ENCODE measurements around the gene C22orf15. TPM values are rescaled to one million over a fixed set of nuclear protein-coding genes. Genes with fewer than 3 reads are reported as not detected.

C22orf15 gene
- total RNA-seq, 1 experiment from 2014 or later: not detected

- TSS peak; percentile 43 for BruUV-seq (replicated peaks)
- POLR2A ChIA-PET: interaction anchor here (0.7 to 1.4 kb wide), 6 partner anchors 13 to 106 kb away, joined by 3 to 6 read pairs (median 4); partner anchors contain the start of genes MIF, MMP11 and ZNF70
- peak overlapping the region; percentile 80 for H3K4me3 Mint-ChIP-seq (ENCODE audit: unreplicated experiment)
- H3K36me3 Mint-ChIP-seq (ENCODE audit: insufficient read depth, unreplicated experiment): peaks cover 20% of the 10 kb centered on the region
- CTCF ChIA-PET: no interaction called here
- peaks cover 9% of the 10 kb centered on the region for H3K4me1 Mint-ChIP-seq (ENCODE audit: insufficient read depth, unreplicated experiment)
- intact Hi-C loops (cut with micrococcal nuclease): no loop called here
- H3K9me3 Mint-ChIP-seq (ENCODE audit: unreplicated experiment): no peaks in the 10 kb centered on the region
- peak overlapping the region; percentile 42 for H3K27ac Mint-ChIP-seq (ENCODE audit: low read depth, unreplicated experiment)
- no peak for TF ChIP-seq CTCF (IDR thresholded peaks at IDR 0.05; ENCODE audit: unreplicated experiment)
- no peak for DNase-seq (ENCODE audit: unreplicated experiment)
- H3K27me3 Mint-ChIP-seq (ENCODE audit: insufficient read depth, unreplicated experiment): no peaks in the 10 kb centered on the region
Measured at GRCh38 chr22:23787910-23788309, 25.1 kb downstream of the C22orf15 start.

GRCh38 chr22:23789121-23789520, 26.3 kb downstream of the C22orf15 start:
- BruUV-seq (replicated peaks): no TSS peak
- no peak for DNase-seq (ENCODE audit: unreplicated experiment)
- peaks cover 9% of the 10 kb centered on the region for H3K4me1 Mint-ChIP-seq (ENCODE audit: insufficient read depth, unreplicated experiment)
- intact Hi-C loops (cut with micrococcal nuclease): no loop called here
- no peaks in the 10 kb centered on the region for H3K27me3 Mint-ChIP-seq (ENCODE audit: insufficient read depth, unreplicated experiment)
- H3K27ac Mint-ChIP-seq (ENCODE audit: low read depth, unreplicated experiment): no peak overlapping the region
- peaks cover 32% of the 10 kb centered on the region for H3K36me3 Mint-ChIP-seq (ENCODE audit: insufficient read depth, unreplicated experiment)
- ChIA-PET POLR2A (no interaction called here), CTCF (interaction anchor here (0.6 to 1.2 kb wide), 3 partner anchors 11 to 18 kb away, joined by 3 to 6 read pairs (median 5); no protein-coding TSS in a partner anchor)
- no peaks in the 10 kb centered on the region for H3K9me3 Mint-ChIP-seq (ENCODE audit: unreplicated experiment)
- TF ChIP-seq CTCF (IDR thresholded peaks at IDR 0.05; ENCODE audit: unreplicated experiment): no peak
- H3K4me3 Mint-ChIP-seq (ENCODE audit: unreplicated experiment): peak overlapping the region; percentile 80

GRCh38 chr22:23789638-23790037, 26.8 kb downstream of the C22orf15 start:
- peaks cover 9% of the 10 kb centered on the region for H3K4me1 Mint-ChIP-seq (ENCODE audit: insufficient read depth, unreplicated experiment)
- intact Hi-C loops (cut with micrococcal nuclease): no loop called here
- H3K4me3 Mint-ChIP-seq (ENCODE audit: unreplicated experiment): no peak overlapping the region
- H3K9me3 Mint-ChIP-seq (ENCODE audit: unreplicated experiment): no peaks in the 10 kb centered on the region
- no TSS peak for BruUV-seq (replicated peaks)
- no peak for TF ChIP-seq CTCF (IDR thresholded peaks at IDR 0.05; ENCODE audit: unreplicated experiment)
- peak overlapping the region; percentile 54 for H3K27ac Mint-ChIP-seq (ENCODE audit: low read depth, unreplicated experiment)
- no peak for DNase-seq (ENCODE audit: unreplicated experiment)
- ChIA-PET CTCF (interaction anchor here (0.9 to 1.2 kb wide), 2 partner anchors 15 to 19 kb away, joined by 3 to 6 read pairs; no protein-coding TSS in a partner anchor), POLR2A (interaction anchor here (0.8 kb wide), 1 partner anchor 21 kb away, joined by 3 read pairs; no protein-coding TSS in a partner anchor)
- H3K27me3 Mint-ChIP-seq (ENCODE audit: insufficient read depth, unreplicated experiment): no peaks in the 10 kb centered on the region
- peaks cover 37% of the 10 kb centered on the region for H3K36me3 Mint-ChIP-seq (ENCODE audit: insufficient read depth, unreplicated experiment)

GRCh38 chr22:23790819-23791737, 28.3 kb downstream of the C22orf15 start:
- POLR2A ChIA-PET: no interaction called here
- no peak for DNase-seq (ENCODE audit: unreplicated experiment)
- Mint-ChIP-seq H3K36me3 (ENCODE audit: insufficient read depth, unreplicated experiment) (peaks cover 52% of the 10 kb centered on the region), H3K9me3 (ENCODE audit: unreplicated experiment) (no peaks in the 10 kb centered on the region), H3K4me1 (ENCODE audit: insufficient read depth, unreplicated experiment) (peaks cover 9% of the 10 kb centered on the region), H3K27me3 (ENCODE audit: insufficient read depth, unreplicated experiment) (no peaks in the 10 kb centered on the region), H3K4me3 (ENCODE audit: unreplicated experiment) (no peak overlapping the region), H3K27ac (ENCODE audit: low read depth, unreplicated experiment) (no peak overlapping the region)
- BruUV-seq (replicated peaks): no TSS peak
- intact Hi-C loops (cut with micrococcal nuclease): no loop called here
- CTCF ChIA-PET: no interaction called here
- no peak for TF ChIP-seq CTCF (IDR thresholded peaks at IDR 0.05; ENCODE audit: unreplicated experiment)

All from MCF 10A (cell line).